Thymus (tissue), 11 donors: Measurements from ENCODE around the gene SEMA3F. TPM values are rescaled to one million over a fixed set of nuclear protein-coding genes. Genes with fewer than 3 reads are reported as not detected.
A peak's percentile ranks its signal among the peaks of the same experiment; 100 is the strongest.

Experiments used
- DNase-seq, 9 donors: peaks; one replicate each; pipeline ENCODE4 v3.0.0-alpha.2; 2013; ENCODE audit warnings: low spot score in 9 of 9, low read depth in 6 of 9, missing footprints in 1 of 9
- H3K27ac ChIP-seq, 2 donors: one replicate each; pipeline ENCODE4 v1.5.1; 2013; ENCODE audit warnings: control low read depth in 1 of 2, low read depth in 1 of 2, low read length in 1 of 2, mild to moderate bottlenecking in 1 of 2, moderate library complexity in 1 of 2
- H3K27me3 ChIP-seq, 2 donors: one replicate each; pipeline ENCODE4 v1.5.1; 2013; ENCODE audit warnings: low read length in 1 of 2; ENCODE audit not compliant: control insufficient read depth in 2 of 2, insufficient read depth in 1 of 2
- H3K36me3 ChIP-seq, 2 donors: one replicate each; pipeline ENCODE4 v1.5.1; 2013; ENCODE audit warnings: low read length in 1 of 2, mild to moderate bottlenecking in 1 of 2, moderate library complexity in 1 of 2; ENCODE audit not compliant: control insufficient read depth in 2 of 2, insufficient read depth in 2 of 2
- H3K4me1 ChIP-seq, 2 donors: one replicate each; pipeline ENCODE4 v1.5.1; 2013; ENCODE audit warnings: low read length in 2 of 2; ENCODE audit not compliant: control insufficient read depth in 2 of 2, insufficient read depth in 2 of 2
- H3K4me3 ChIP-seq, 2 donors: one replicate each; pipeline ENCODE4 v1.5.1; 2013; ENCODE audit warnings: low read length in 2 of 2, control low read depth in 1 of 2, mild to moderate bottlenecking in 1 of 2
- H3K9me3 ChIP-seq, 2 donors: one replicate each; pipeline ENCODE4 v1.5.1; 2013; ENCODE audit warnings: low read length in 1 of 2, mild to moderate bottlenecking in 1 of 2; ENCODE audit not compliant: control insufficient read depth in 2 of 2, insufficient read depth in 1 of 2
- WGBS: extraction: QIAGEN DNeasy Blood & Tissue Kit; methylation state at CpG from one replicate; pipeline ENCODE4 v1.1.7; 2013; 5-methylcytosine and 5-hydroxymethylcytosine counted together
- polyA plus RNA-seq: library from polyadenylated mRNA; stranded (reverse); fragments of 200-250 nt; gene quantifications from one replicate; pipeline ENCODE4 v1.2.3, GENCODE V29; 2013
- total RNA-seq: library from RNA; stranded (reverse); fragments of 120-200 nt; gene quantifications from one replicate; pipeline ENCODE4 v1.2.4, GENCODE V29; 2013
- donor health status: healthy.

The SEMA3F gene
- total and polyA plus RNA-seq, 2 donors, result 4.4 to 19.7 TPM

- no peak overlapping the region for H3K27ac ChIP-seq
- no peak overlapping the region for H3K4me3 ChIP-seq
- WGBS, result 97% methylated on average over 17 of the region's 17 CpGs
- no peaks in the 10 kb centered on the region for H3K9me3 ChIP-seq
- H3K27me3 ChIP-seq, result no peaks in the 10 kb centered on the region
- DNase-seq, result no peak
- peaks cover 0 to 19% of the 10 kb centered on the region in 2 donors for H3K4me1 ChIP-seq
- no peaks in the 10 kb centered on the region for H3K36me3 ChIP-seq
Measured at GRCh38 chr3:50218448-50218847, 63.3 kb downstream of the SEMA3F start.

GRCh38 chr3:50219285-50219684 is 64.2 kb downstream of the SEMA3F start:
- 96% methylated on average over 5 of the region's 5 CpGs for WGBS
- no peak overlapping the region for H3K27ac ChIP-seq
- H3K27me3 ChIP-seq, result no peaks in the 10 kb centered on the region
- no peaks in the 10 kb centered on the region for H3K9me3 ChIP-seq
- no peak for DNase-seq
- no peak overlapping the region for H3K4me3 ChIP-seq
- no peaks in the 10 kb centered on the region for H3K36me3 ChIP-seq
- peaks cover 0 to 19% of the 10 kb centered on the region in 2 donors for H3K4me1 ChIP-seq

GRCh38 chr3:50220109-50220508 is 65.0 kb downstream of the SEMA3F start:
- no peak for DNase-seq

GRCh38 chr3:50221051-50221410 is 65.9 kb downstream of the SEMA3F start:
- Histone ChIP-seq H3K27me3 (peaks cover 0 to 6% of the 10 kb centered on the region in 2 donors), H3K27ac (no peak overlapping the region), H3K36me3 (no peaks in the 10 kb centered on the region), H3K4me3 (no peak overlapping the region), H3K9me3 (no peaks in the 10 kb centered on the region), H3K4me1 (peaks cover 0 to 23% of the 10 kb centered on the region in 2 donors)
- no peak for DNase-seq
- 48% methylated on average over 4 of the region's 4 CpGs for WGBS

More at GRCh38 chr3:50220109-50220508, 65.0 kb downstream of the SEMA3F start:
- Histone ChIP-seq H3K9me3 (no peaks in the 10 kb centered on the region), H3K36me3 (no peaks in the 10 kb centered on the region), H3K27ac (no peak overlapping the region), H3K4me3 (no peak overlapping the region), H3K4me1 (peaks cover 0 to 19% of the 10 kb centered on the region in 2 donors), H3K27me3 (peaks cover 0 to 2% of the 10 kb centered on the region in 2 donors)
- 85% methylated on average over 6 of the region's 6 CpGs for WGBS

- no peak for DNase-seq
- WGBS, result 61% methylated on average over 12 of the region's 12 CpGs
- H3K27me3 ChIP-seq, result peaks cover 0 to 10% of the 10 kb centered on the region in 2 donors
- no peaks in the 10 kb centered on the region for H3K36me3 ChIP-seq
- no peak overlapping the region for H3K27ac ChIP-seq
- peaks cover 0 to 28% of the 10 kb centered on the region in 2 donors for H3K4me1 ChIP-seq
- no peak overlapping the region for H3K4me3 ChIP-seq
- no peaks in the 10 kb centered on the region for H3K9me3 ChIP-seq
Measured at GRCh38 chr3:50221411-50222168, 66.5 kb downstream of the SEMA3F start.

GRCh38 chr3:50222169-50222528 is 67.0 kb downstream of the SEMA3F start:
- no peaks in the 10 kb centered on the region for H3K36me3 ChIP-seq
- no peak overlapping the region for H3K4me3 ChIP-seq
- peaks cover 0 to 12% of the 10 kb centered on the region in 2 donors for H3K27me3 ChIP-seq
- WGBS, result 100% methylated on average over 1 of the region's 1 CpG
- H3K27ac ChIP-seq, result no peak overlapping the region
- DNase-seq, result no peak
- H3K9me3 ChIP-seq, result no peaks in the 10 kb centered on the region
- peaks cover 0 to 34% of the 10 kb centered on the region in 2 donors for H3K4me1 ChIP-seq

- WGBS, result 93% methylated on average over 5 of the region's 5 CpGs
- peaks cover 5 to 50% of the 10 kb centered on the region in 2 donors for H3K4me1 ChIP-seq
- H3K27me3 ChIP-seq, result peaks cover 0 to 12% of the 10 kb centered on the region in 2 donors
- DNase-seq, result no peak
- H3K36me3 ChIP-seq, result no peaks in the 10 kb centered on the region
- H3K4me3 ChIP-seq, result no peak overlapping the region
- no peak overlapping the region for H3K27ac ChIP-seq
- H3K9me3 ChIP-seq, result no peaks in the 10 kb centered on the region
Measured at GRCh38 chr3:50224639-50225038, 69.5 kb downstream of the SEMA3F start.

GRCh38 chr3:50226888-50227389 is 71.8 kb downstream of the SEMA3F start:
- DNase-seq, result peak in 4 of 9 donors; percentile 36 to 44 (median 42)
- Histone ChIP-seq H3K4me3 (peak overlapping the region; percentile 63 to 90), H3K9me3 (no peaks in the 10 kb centered on the region), H3K27ac (peak overlapping the region; percentile 48 to 72), H3K36me3 (no peaks in the 10 kb centered on the region), H3K27me3 (peaks cover 0 to 12% of the 10 kb centered on the region in 2 donors), H3K4me1 (peaks cover 5 to 37% of the 10 kb centered on the region in 2 donors)
- under 1% methylated on average over 40 of the region's 40 CpGs for WGBS

GRCh38 chr3:50227390-50228183 is 72.5 kb downstream of the SEMA3F start:
- DNase-seq, result peak in 7 of 9 donors; percentile 81 to 96 (median 88)
- no peaks in the 10 kb centered on the region for H3K36me3 ChIP-seq
- H3K9me3 ChIP-seq, result no peaks in the 10 kb centered on the region
- H3K27me3 ChIP-seq, result peaks cover 0 to 12% of the 10 kb centered on the region in 2 donors
- WGBS, result under 1% methylated on average over 51 of the region's 51 CpGs
- peaks cover 5 to 37% of the 10 kb centered on the region in 2 donors for H3K4me1 ChIP-seq
- peak overlapping the region; percentile 86 to 88 for H3K27ac ChIP-seq
- H3K4me3 ChIP-seq, result peak overlapping the region; percentile 63 to 90
